ENCODE measurements around the gene ADGRG7.

- TF ChIP-seq POLR2A (IDR thresholded peaks at IDR 0.05; ENCODE audit: low read length) (no peak), GATA1 (IDR thresholded peaks at IDR 0.05; ENCODE audit: low read depth, low read length) (no peak)
These were observed at the start of gene ADGRG7 for GRCh38 chr3:100609305-100609704.

Measured in erythroblast (primary cell).